ENCODE data around the gene SEMA6D. TPM values are rescaled to one million over a fixed set of nuclear protein-coding genes. Genes with fewer than 3 reads are reported as not detected.

Gene SEMA6D
- total RNA-seq, 1 experiment from 2014 or later: 0.03 TPM

DNA sequence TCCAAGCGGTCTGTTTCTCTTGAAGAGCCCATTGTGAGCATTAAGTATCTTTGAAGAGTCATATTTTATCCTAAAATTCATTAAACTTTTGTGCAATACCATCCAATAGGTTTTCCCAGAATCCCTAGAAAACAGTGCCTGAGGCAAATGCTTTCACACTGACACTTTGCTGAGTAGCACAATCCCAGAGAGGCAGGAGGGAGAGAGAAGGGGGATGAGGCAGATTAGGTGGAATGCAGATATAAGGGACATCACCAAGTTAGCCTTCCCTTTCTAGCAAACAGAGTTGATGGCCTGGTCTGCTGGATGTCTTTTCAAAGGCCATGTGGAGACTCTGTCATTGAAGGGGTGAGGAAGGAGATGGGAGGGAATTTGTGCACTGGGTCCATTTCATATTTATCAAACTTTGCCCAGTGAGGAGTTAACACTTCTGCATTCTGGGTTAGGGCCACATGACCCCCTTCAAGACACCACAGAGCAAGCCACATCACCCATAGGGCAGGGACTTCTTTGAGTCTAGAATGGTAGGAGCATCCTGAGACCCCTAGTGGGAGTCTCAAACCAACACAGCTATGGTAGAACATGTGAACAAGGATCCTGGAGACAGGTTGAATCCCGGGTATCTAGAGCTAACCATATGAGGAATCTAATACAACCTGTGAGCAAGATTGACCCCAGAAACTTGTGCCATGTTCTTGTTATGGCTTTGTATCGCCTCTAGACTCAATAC, 32.0 kb upstream of the SEMA6D start:
- in situ Hi-C loops (cut with HindIII; ENCODE audit: low pct_unique_long_range_greater_than_20kb, low sequenced_read_pairs) (no loop called here), intact Hi-C loops (cut with micrococcal nuclease; ENCODE audit: unreplicated experiment) (no loop called here)
- no peak overlapping the region for H3K27ac ChIP-seq (ENCODE audit: low read length)
- POLR2A ChIA-PET: no interaction called here
- H3K36me3 ChIP-seq (ENCODE audit: control insufficient read depth, insufficient read depth, low read length): no peaks in the 10 kb centered on the region
- DNase-seq (ENCODE audit: low read depth, low spot score): no peak
- no peaks in the 10 kb centered on the region for H3K27me3 ChIP-seq (ENCODE audit: control insufficient read depth, insufficient read depth, low read length)
- no TSS peak for BruUV-seq (replicated peaks)
- H3K4me3 ChIP-seq (ENCODE audit: low read depth in 2 of 2, low read length in 2 of 2): no peak overlapping the region
- CTCF ChIA-PET: no interaction called here
- TF ChIP-seq, protein P1, sequence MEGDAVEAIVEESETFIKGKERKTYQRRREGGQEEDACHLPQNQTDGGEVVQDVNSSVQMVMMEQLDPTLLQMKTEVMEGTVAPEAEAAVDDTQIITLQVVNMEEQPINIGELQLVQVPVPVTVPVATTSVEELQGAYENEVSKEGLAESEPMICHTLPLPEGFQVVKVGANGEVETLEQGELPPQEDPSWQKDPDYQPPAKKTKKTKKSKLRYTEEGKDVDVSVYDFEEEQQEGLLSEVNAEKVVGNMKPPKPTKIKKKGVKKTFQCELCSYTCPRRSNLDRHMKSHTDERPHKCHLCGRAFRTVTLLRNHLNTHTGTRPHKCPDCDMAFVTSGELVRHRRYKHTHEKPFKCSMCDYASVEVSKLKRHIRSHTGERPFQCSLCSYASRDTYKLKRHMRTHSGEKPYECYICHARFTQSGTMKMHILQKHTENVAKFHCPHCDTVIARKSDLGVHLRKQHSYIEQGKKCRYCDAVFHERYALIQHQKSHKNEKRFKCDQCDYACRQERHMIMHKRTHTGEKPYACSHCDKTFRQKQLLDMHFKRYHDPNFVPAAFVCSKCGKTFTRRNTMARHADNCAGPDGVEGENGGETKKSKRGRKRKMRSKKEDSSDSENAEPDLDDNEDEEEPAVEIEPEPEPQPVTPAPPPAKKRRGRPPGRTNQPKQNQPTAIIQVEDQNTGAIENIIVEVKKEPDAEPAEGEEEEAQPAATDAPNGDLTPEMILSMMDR (IDR thresholded peaks at IDR 0.05): no peak
- TF ChIP-seq POLR2AphosphoS5 (IDR thresholded peaks at IDR 0.05; ENCODE audit: low read depth, low read length) (no peak), TCF7L2 (IDR thresholded peaks at IDR 0.05; ENCODE audit: low read depth, low read length) (no peak), SIN3A (IDR thresholded peaks at IDR 0.05; ENCODE audit: borderline replicate concordance, insufficient read depth, low read depth, low read length) (no peak)
- TF ChIP-seq, protein P2, sequence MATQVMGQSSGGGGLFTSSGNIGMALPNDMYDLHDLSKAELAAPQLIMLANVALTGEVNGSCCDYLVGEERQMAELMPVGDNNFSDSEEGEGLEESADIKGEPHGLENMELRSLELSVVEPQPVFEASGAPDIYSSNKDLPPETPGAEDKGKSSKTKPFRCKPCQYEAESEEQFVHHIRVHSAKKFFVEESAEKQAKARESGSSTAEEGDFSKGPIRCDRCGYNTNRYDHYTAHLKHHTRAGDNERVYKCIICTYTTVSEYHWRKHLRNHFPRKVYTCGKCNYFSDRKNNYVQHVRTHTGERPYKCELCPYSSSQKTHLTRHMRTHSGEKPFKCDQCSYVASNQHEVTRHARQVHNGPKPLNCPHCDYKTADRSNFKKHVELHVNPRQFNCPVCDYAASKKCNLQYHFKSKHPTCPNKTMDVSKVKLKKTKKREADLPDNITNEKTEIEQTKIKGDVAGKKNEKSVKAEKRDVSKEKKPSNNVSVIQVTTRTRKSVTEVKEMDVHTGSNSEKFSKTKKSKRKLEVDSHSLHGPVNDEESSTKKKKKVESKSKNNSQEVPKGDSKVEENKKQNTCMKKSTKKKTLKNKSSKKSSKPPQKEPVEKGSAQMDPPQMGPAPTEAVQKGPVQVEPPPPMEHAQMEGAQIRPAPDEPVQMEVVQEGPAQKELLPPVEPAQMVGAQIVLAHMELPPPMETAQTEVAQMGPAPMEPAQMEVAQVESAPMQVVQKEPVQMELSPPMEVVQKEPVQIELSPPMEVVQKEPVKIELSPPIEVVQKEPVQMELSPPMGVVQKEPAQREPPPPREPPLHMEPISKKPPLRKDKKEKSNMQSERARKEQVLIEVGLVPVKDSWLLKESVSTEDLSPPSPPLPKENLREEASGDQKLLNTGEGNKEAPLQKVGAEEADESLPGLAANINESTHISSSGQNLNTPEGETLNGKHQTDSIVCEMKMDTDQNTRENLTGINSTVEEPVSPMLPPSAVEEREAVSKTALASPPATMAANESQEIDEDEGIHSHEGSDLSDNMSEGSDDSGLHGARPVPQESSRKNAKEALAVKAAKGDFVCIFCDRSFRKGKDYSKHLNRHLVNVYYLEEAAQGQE (IDR thresholded peaks at IDR 0.05; ENCODE audit: insufficient read depth in 1 of 2, low read depth in 2 of 2, low read length in 1 of 2): no peak
- ATAC-seq: no peak
- H3K4me1 ChIP-seq (ENCODE audit: control insufficient read depth, insufficient read depth, low read length): no peaks in the 10 kb centered on the region
- no peaks in the 10 kb centered on the region for H3K9me3 ChIP-seq (ENCODE audit: control insufficient read depth, insufficient read depth, low read depth, low read length)

DNA sequence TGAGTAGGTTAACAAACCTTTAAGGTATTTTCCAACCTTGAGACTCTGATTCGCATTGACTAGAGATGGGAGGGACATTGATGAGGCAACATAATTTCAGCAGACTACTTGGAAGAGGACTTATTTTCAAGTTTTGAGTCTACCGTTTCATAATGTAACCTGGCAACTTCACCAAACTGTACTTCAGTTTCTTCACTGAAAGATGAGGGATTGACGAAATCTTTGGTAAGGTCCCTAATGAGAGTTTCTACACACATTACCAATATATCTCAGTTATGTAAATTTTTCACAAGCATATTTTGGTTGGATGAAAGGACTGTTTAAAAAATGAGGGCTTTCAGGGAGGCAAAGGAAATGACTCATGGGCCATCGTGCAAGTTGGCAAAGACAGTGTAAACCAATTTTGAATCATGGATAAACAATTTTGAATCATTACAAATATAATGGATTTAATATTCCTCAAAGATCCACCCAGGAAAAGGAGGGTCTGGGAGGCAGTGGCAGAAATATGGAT, 28.7 kb upstream of the SEMA6D start:
- ChIA-PET POLR2A (no interaction called here), CTCF (no interaction called here)
- Histone ChIP-seq H3K9me3 (ENCODE audit: control insufficient read depth, insufficient read depth, low read depth, low read length) (no peaks in the 10 kb centered on the region), H3K27ac (ENCODE audit: low read length) (no peak overlapping the region), H3K4me3 (ENCODE audit: low read depth in 2 of 2, low read length in 2 of 2) (no peak overlapping the region), H3K4me1 (ENCODE audit: control insufficient read depth, insufficient read depth, low read length) (no peaks in the 10 kb centered on the region), H3K27me3 (ENCODE audit: control insufficient read depth, insufficient read depth, low read length) (no peaks in the 10 kb centered on the region), H3K36me3 (ENCODE audit: control insufficient read depth, insufficient read depth, low read length) (no peaks in the 10 kb centered on the region)
- intact Hi-C loops (cut with micrococcal nuclease; ENCODE audit: unreplicated experiment): no loop called here
- BruUV-seq (replicated peaks): no TSS peak
- DNase-seq (ENCODE audit: low read depth, low spot score) (no peak), ATAC-seq (no peak)
- TF ChIP-seq POLR2AphosphoS5 (IDR thresholded peaks at IDR 0.05; ENCODE audit: low read depth, low read length) (no peak), TCF7L2 (IDR thresholded peaks at IDR 0.05; ENCODE audit: low read depth, low read length) (no peak), SIN3A (IDR thresholded peaks at IDR 0.05; ENCODE audit: borderline replicate concordance, insufficient read depth, low read depth, low read length) (no peak)
- TF ChIP-seq, protein P1 (IDR thresholded peaks at IDR 0.05): no peak
- TF ChIP-seq, protein P2 (IDR thresholded peaks at IDR 0.05; ENCODE audit: insufficient read depth in 1 of 2, low read depth in 2 of 2, low read length in 1 of 2): no peak
- in situ Hi-C loops (cut with HindIII; ENCODE audit: low pct_unique_long_range_greater_than_20kb, low sequenced_read_pairs): no loop called here

Data from Panc1 (cell line).